A549 (cell line): ENCODE data around the gene BTBD7. TPM values are rescaled to one million over a fixed set of nuclear protein-coding genes. Genes with fewer than 3 reads are reported as not detected.
A peak's percentile ranks its signal among the peaks of the same experiment; 100 is the strongest.

Experiments used
- ATAC-seq, 2 experiments: fragments of 200-7000 bp in 1 of 2; fragments of >200 bp in 1 of 2; cut with Nextera tagmentation in 1 of 2; cut with Tn5 transposase in 1 of 2; 3 replicates each; pipeline versions ENCODE4 v1.8.0 to v1.9.1; 2018 to 2020; ENCODE audit warnings: mild to moderate bottlenecking in 1 of 2, moderate library complexity in 1 of 2
- CTCF ChIA-PET: fragments of 300-600 bp; sonication (Branson Sonifier 250); formaldehyde crosslinking; extraction: SDS; loops from one replicate; lab custom pipeline; 2021; ENCODE audit warnings: antibody characterized with exemption, inconsistent platforms; lab: Yijun Ruan, JAX
- POLR2A ChIA-PET: fragments of 350-600 bp; formaldehyde crosslinking; extraction: SDS; loops from one replicate; lab custom pipeline; 2021; ENCODE audit warnings: antibody characterized with exemption, inconsistent platforms; lab: Yijun Ruan, JAX
- DNase-seq, 2 experiments: peaks; one replicate each; pipeline versions ENCODE4 v3.0.0 to v3.0.0-alpha.2; 2011 to 2016; ENCODE audit warnings: low read depth in 1 of 2, low spot score in 1 of 2
- FAIRE-seq: peaks from 2 replicates; lab custom pipeline; 2011; peaks lifted over from hg19 to GRCh38; lab: Jason Lieb, UNC
- H3K27ac ChIP-seq, 2 experiments: fragments of >200 bp; sonication (Bioruptor Twin); formaldehyde crosslinking; 3 replicates each; pipeline ENCODE4 v1.5.1; 2016 to 2017
- H3K4me1 ChIP-seq: fragments of >200 bp; sonication (Bioruptor Twin); formaldehyde crosslinking; 3 replicates; pipeline ENCODE4 v1.6.1; 2016
- H3K4me2 ChIP-seq: fragments of >200 bp; sonication (Bioruptor Twin); formaldehyde crosslinking; 3 replicates; pipeline ENCODE4 v1.6.1; 2016
- H3K4me3 ChIP-seq: fragments of >200 bp; sonication (Bioruptor Twin); formaldehyde crosslinking; 3 replicates; pipeline ENCODE4 v1.5.1; 2016
- H3K9me3 ChIP-seq: fragments of >200 bp; sonication (Bioruptor Twin); formaldehyde crosslinking; 3 replicates; pipeline ENCODE4 v1.6.1; 2016
- ATOH8 ChIP-seq: fragments of 250-450 bp; sonication (Bioruptor Pico); IDR thresholded peaks from 2 replicates; pipeline ENCODE4 v1.5.0; 2020; ENCODE audit warnings: low read depth, mild to moderate bottlenecking, moderate library complexity
- BCL3 ChIP-seq: fragments of >200 bp; sonication (Bioruptor Twin); formaldehyde crosslinking; IDR thresholded peaks from 3 replicates; pipeline ENCODE4 v1.6.1; 2016
- CBX8 ChIP-seq: fragments of 200-600 bp; sonication (generic); IDR thresholded peaks from 2 replicates; pipeline ENCODE4 v1.6.1; 2016
- E2F6 ChIP-seq: IDR thresholded peaks from 2 replicates; pipeline ENCODE4 v1.6.1; 2012; ENCODE audit warnings: low read depth, borderline replicate concordance
- EP300 ChIP-seq, 2 experiments: fragments of >200 bp; sonication (Bioruptor Twin); formaldehyde crosslinking; IDR thresholded peaks; 2 replicates in 1 of 2; 3 replicates in 1 of 2; pipeline ENCODE4 v1.6.1; 2016 to 2017
- FOXS1 ChIP-seq: fragments of 250-450 bp; sonication (Bioruptor Pico); IDR thresholded peaks from 2 replicates; pipeline ENCODE4 v1.5.0; 2020; ENCODE audit warnings: mild to moderate bottlenecking, moderate library complexity
- GATA3 ChIP-seq: IDR thresholded peaks from 2 replicates; pipeline ENCODE4 v1.6.1; 2012; ENCODE audit warnings: borderline replicate concordance
- HDAC2 ChIP-seq: fragments of 200-600 bp; sonication (generic); IDR thresholded peaks from 2 replicates; pipeline ENCODE4 v1.6.1; 2016
- HEYL ChIP-seq: fragments of 250-450 bp; sonication (Bioruptor Pico); IDR thresholded peaks from 2 replicates; pipeline ENCODE4 v1.8.0; 2021; ENCODE audit warnings: mild to moderate bottlenecking, moderate library complexity
- HOXA7 ChIP-seq: fragments of 250-450 bp; sonication (Bioruptor Pico); IDR thresholded peaks from 2 replicates; pipeline ENCODE4 v1.5.0; 2020; ENCODE audit warnings: mild to moderate bottlenecking, moderate library complexity
- HOXB13 ChIP-seq: fragments of 250-450 bp; sonication (Bioruptor Pico); IDR thresholded peaks from 2 replicates; pipeline ENCODE4 v1.5.0; 2020; ENCODE audit warnings: low read depth, mild to moderate bottlenecking, moderate library complexity
- JUNB ChIP-seq: fragments of >200 bp; sonication (Bioruptor Twin); formaldehyde crosslinking; IDR thresholded peaks from 2 replicates; pipeline ENCODE4 v1.6.1; 2016
- NFE2L2 ChIP-seq: fragments of 150-350 bp; conservative IDR thresholded peaks from 2 replicates; pipeline ENCODE4 v1.6.1; 2014; ENCODE audit warnings: low read length
- PBX3 ChIP-seq: IDR thresholded peaks from 2 replicates; pipeline ENCODE4 v1.6.1; 2012
- POLR2AphosphoS2 ChIP-seq: conservative IDR thresholded peaks from 2 replicates; pipeline ENCODE4 v1.6.1; 2012; ENCODE audit warnings: low read length, improper control_type of control experiment, inconsistent platforms
- RNF2 ChIP-seq: fragments of 200-600 bp; sonication (generic); IDR thresholded peaks from 2 replicates; pipeline ENCODE4 v1.6.1; 2016; ENCODE audit warnings: low read depth, mild to moderate bottlenecking, antibody characterized with exemption, moderate library complexity, borderline replicate concordance
- SMC3 ChIP-seq: fragments of >200 bp; sonication (Bioruptor Twin); formaldehyde crosslinking; IDR thresholded peaks from 3 replicates; pipeline ENCODE4 v1.6.1; 2018; ENCODE audit warnings: inconsistent platforms
- SREBF2 ChIP-seq: fragments of 450-650 bp; IDR thresholded peaks from 2 replicates; pipeline ENCODE4 v1.6.1; 2014; ENCODE audit warnings: mild to moderate bottlenecking, moderate library complexity
- ZFP36 ChIP-seq: fragments of 450-650 bp; IDR thresholded peaks from 2 replicates; pipeline ENCODE4 v1.6.1; 2014; ENCODE audit warnings: borderline replicate concordance; ENCODE audit not compliant: partially characterized antibody
- WGBS: methylation state at CpG from one replicate; pipeline ENCODE4 v1.1.6; 2017; ENCODE audit errors: missing lambda C conversion rate; 5-methylcytosine and 5-hydroxymethylcytosine counted together
- polyA plus RNA-seq, 4 experiments: library from polyadenylated mRNA; depleted of rRNA in 3 of 4; stranded (reverse); fragments of >200 nt; fragmentation: RNase III in 1 of 4; extraction: RNeasy Plus Mini Kit Qiagen cat#74134 plus additional on column Dnase treatment in 1 of 4; gene quantifications; 2 replicates in 3 of 4; 3 replicates in 1 of 4; pipeline ENCODE4 v1.2.3, GENCODE V29; 2011 to 2017

The BTBD7 gene
- polyA plus RNA-seq, 2 of the 4 experiments (the other 2 are of a cell fraction): 11.1 to 17.4 TPM

GRCh38 chr14:93317210-93317874 lies 15.5 kb downstream of the BTBD7 start:
- H3K27ac ChIP-seq: peak overlapping the region; percentile 72 to 78

GRCh38 chr14:93316716-93317115 lies 16.1 kb downstream of the BTBD7 start:
- ATAC-seq: no peak
- no peak for TF ChIP-seq HOXA7 (CRISPR knock-in tag)
- no peak for TF ChIP-seq GATA3
- TF ChIP-seq BCL3: no peak
- no peak for TF ChIP-seq PBX3
- TF ChIP-seq SREBF2: no peak
- POLR2A ChIA-PET: no interaction called here
- 66% methylated on average over 4 of the region's 4 CpGs for WGBS
- Histone ChIP-seq H3K4me2 (peak overlapping the region; percentile 91), H3K9me3 (no peaks in the 10 kb centered on the region), H3K27ac (peak overlapping the region; percentile 72 to 78), H3K4me1 (peaks cover 44% of the 10 kb centered on the region), H3K4me3 (no peak overlapping the region)
- no peak for DNase-seq
- no peak for FAIRE-seq
- CTCF ChIA-PET: no interaction called here

More at GRCh38 chr14:93317210-93317874, 15.5 kb downstream of the BTBD7 start:
- ATAC-seq (peak; percentile 45 to 54; a peak in 5 of 6 replicates), DNase-seq (no peak), FAIRE-seq (no peak)
- ChIA-PET POLR2A (no interaction called here), CTCF (interaction anchor here (1.0 to 1.2 kb wide), 2 partner anchors 14 to 16 kb away, joined by 4 to 5 read pairs; no protein-coding TSS in a partner anchor)
- TF ChIP-seq CBX8: no peak
- TF ChIP-seq SREBF2: no peak
- no peak for TF ChIP-seq EP300 (IDR thresholded peaks at IDR 0.05)
- no peak for TF ChIP-seq HEYL
- no peak for TF ChIP-seq JUNB
- no peak for TF ChIP-seq ZFP36
- no peak for TF ChIP-seq ATOH8 (CRISPR knock-in tag)
- no peak for TF ChIP-seq FOXS1 (CRISPR knock-in tag)
- no peak for TF ChIP-seq E2F6
- TF ChIP-seq RNF2: no peak
- Histone ChIP-seq H3K4me2 (peak overlapping the region; percentile 91), H3K4me1 (peaks cover 44% of the 10 kb centered on the region), H3K9me3 (no peaks in the 10 kb centered on the region), H3K4me3 (peak overlapping the region; percentile 24; the same call in 1 of the 3 replicates)
- WGBS: 69% methylated on average over 7 of the region's 7 CpGs

GRCh38 chr14:93315575-93315974 lies 17.3 kb downstream of the BTBD7 start:
- DNase-seq: no peak
- Histone ChIP-seq H3K27ac (no peak overlapping the region), H3K9me3 (no peaks in the 10 kb centered on the region), H3K4me2 (no peak overlapping the region), H3K4me1 (peaks cover 43% of the 10 kb centered on the region), H3K4me3 (no peak overlapping the region)
- ChIA-PET POLR2A (no interaction called here), CTCF (no interaction called here)
- TF ChIP-seq SREBF2 (no peak), NFE2L2 (no peak), HDAC2 (no peak), FOXS1 (CRISPR knock-in tag) (no peak)
- FAIRE-seq: no peak
- no peak for ATAC-seq

GRCh38 chr14:93311082-93311481 lies 21.8 kb downstream of the BTBD7 start:
- FAIRE-seq (no peak), ATAC-seq (no peak), DNase-seq (no peak)
- no peak overlapping the region for H3K4me2 ChIP-seq
- POLR2A ChIA-PET: no interaction called here
- H3K4me3 ChIP-seq: no peak overlapping the region
- H3K4me1 ChIP-seq: 0 out of 3 replicates have a peak, but pooled peaks cover 6% of the 10 kb centered on the region
- H3K27ac ChIP-seq: no peak overlapping the region
- 82% methylated on average over 1 of the region's 1 CpG for WGBS
- CTCF ChIA-PET: interaction anchor here (0.7 to 1.0 kb wide), 2 partner anchors 10 to 15 kb away, joined by 3 read pairs; no protein-coding TSS in a partner anchor
- no peak for TF ChIP-seq POLR2AphosphoS2
- TF ChIP-seq SMC3: no peak
- no peak for TF ChIP-seq HOXB13 (CRISPR knock-in tag)
- TF ChIP-seq FOXS1 (CRISPR knock-in tag): no peak
- no peaks in the 10 kb centered on the region for H3K9me3 ChIP-seq
